Testis (tissue), 3 donors: ENCODE measurements around the gene ROBO1. TPM values are rescaled to one million over a fixed set of nuclear protein-coding genes. Genes with fewer than 3 reads are reported as not detected.

Source experiments
- DNase-seq: peaks from one replicate; pipeline ENCODE4 v3.0.0-alpha.2; 2019
- H3K27ac ChIP-seq, 2 donors: fragments of 200-600 bp; sonication (generic); one replicate each; pipeline ENCODE4 v1.5.1; 2019
- H3K27me3 ChIP-seq: fragments of 200-600 bp; sonication (generic); one replicate; pipeline ENCODE4 v1.5.1; 2019
- H3K36me3 ChIP-seq: fragments of 200-600 bp; sonication (generic); one replicate; pipeline ENCODE4 v1.5.1; 2017; ENCODE audit warnings: low read depth; ENCODE audit errors: missing control alignments
- H3K4me1 ChIP-seq: fragments of 200-600 bp; sonication (generic); one replicate; pipeline ENCODE4 v1.5.1; 2019
- H3K4me3 ChIP-seq, 2 donors: fragments of 200-600 bp; sonication (generic); one replicate each; pipeline ENCODE4 v1.5.1; 2017 to 2019
- H3K9me3 ChIP-seq: fragments of 200-600 bp; sonication (generic); one replicate; pipeline ENCODE4 v1.5.1; 2017
- CTCF ChIP-seq, 3 experiments: fragments of 450-650 bp in 2 of 3; fragments of 200-600 bp in 1 of 3; sonication (generic) in 1 of 3; IDR thresholded peaks; one replicate each; pipeline ENCODE4 v1.5.1; 2016 to 2019; ENCODE audit warnings: antibody characterized with exemption in 3 of 3, mild to moderate bottlenecking in 2 of 3, moderate library complexity in 1 of 3
- POLR2A ChIP-seq: fragments of 450-650 bp; IDR thresholded peaks from one replicate; pipeline ENCODE4 v1.6.1; 2017; ENCODE audit warnings: antibody characterized with exemption, mild to moderate bottlenecking, moderate library complexity
- WGBS, 2 donors: methylation state at CpG; one replicate each; pipeline ENCODE4 v1.1.5; 2018; 5-methylcytosine and 5-hydroxymethylcytosine counted together
- intact Hi-C: fragments of 100-400 bp; cut with DNase I; formaldehyde crosslinking; loops from one replicate; pipeline ENCODE4 v1.15.1; 2023; ENCODE audit warnings: low total_unique reads
- polyA plus RNA-seq: library from polyadenylated mRNA; stranded (reverse); fragments of 350-450 nt; fragmentation: Illumina TruSeq; extraction: RNeasy Lipid Tissue Mini Kit (QIAGEN cat#74804); gene quantifications from one replicate; pipeline ENCODE4 v1.2.3, GENCODE V29; 2014; ENCODE audit warnings: low read depth, low replicate concordance; ENCODE audit not compliant: insufficient read depth
- total RNA-seq, 2 donors: library from RNA; depleted of rRNA; stranded (reverse); fragments of >200 nt; gene quantifications; one replicate each; pipeline ENCODE4 v1.2.3, GENCODE V29; 2016

ROBO1 gene
- total and polyA plus RNA-seq, 3 donors from 2014 or later = 39.4 to 45.1 (median 42.6) TPM

DNA sequence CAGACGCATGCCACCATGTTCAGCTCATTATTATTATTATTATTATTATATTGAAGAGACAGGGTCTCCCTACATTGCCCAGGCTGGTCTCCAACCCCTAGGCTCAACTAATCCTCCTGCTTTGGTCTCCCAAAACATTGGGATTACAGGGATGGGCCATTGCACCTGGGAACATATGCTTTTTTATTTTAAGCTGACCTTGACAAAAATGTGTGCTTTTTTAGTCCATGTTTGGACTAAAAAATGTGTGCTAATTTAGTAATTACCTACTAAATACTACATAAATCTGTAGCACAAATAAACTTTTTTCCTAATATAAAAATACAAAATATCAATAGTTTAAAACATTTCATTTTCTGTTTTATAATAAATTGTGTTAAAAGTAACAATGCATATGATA, 693.2 kb downstream of the ROBO1 start:
- intact Hi-C loops = no loop called here
- no peaks in the 10 kb centered on the region for H3K36me3 ChIP-seq
- H3K9me3 ChIP-seq = no peaks in the 10 kb centered on the region
- 80 to 83% methylated on average over 1 of the region's 1 CpG for WGBS, 2 donors
- no peaks in the 10 kb centered on the region for H3K4me1 ChIP-seq
- DNase-seq = no peak
- no peak overlapping the region for H3K27ac ChIP-seq
- no peaks in the 10 kb centered on the region for H3K27me3 ChIP-seq
- TF ChIP-seq POLR2A (no peak), CTCF (IDR thresholded peaks at IDR 0.05) (no peak)
- H3K4me3 ChIP-seq = no peak overlapping the region

- H3K27ac ChIP-seq = no peak overlapping the region
- no peaks in the 10 kb centered on the region for H3K4me1 ChIP-seq
- no peak overlapping the region for H3K4me3 ChIP-seq
- DNase-seq = no peak
- no peak for TF ChIP-seq POLR2A
- TF ChIP-seq CTCF (IDR thresholded peaks at IDR 0.05) = no peak
- no peaks in the 10 kb centered on the region for H3K27me3 ChIP-seq
- H3K36me3 ChIP-seq = no peaks in the 10 kb centered on the region
- 53 to 80% methylated on average over 1 of the region's 1 CpG for WGBS, 2 donors
- no peaks in the 10 kb centered on the region for H3K9me3 ChIP-seq
- intact Hi-C loops = no loop called here
Observed at GRCh38 chr3:79067734-79068133, 700.1 kb downstream of the ROBO1 start.

DNA sequence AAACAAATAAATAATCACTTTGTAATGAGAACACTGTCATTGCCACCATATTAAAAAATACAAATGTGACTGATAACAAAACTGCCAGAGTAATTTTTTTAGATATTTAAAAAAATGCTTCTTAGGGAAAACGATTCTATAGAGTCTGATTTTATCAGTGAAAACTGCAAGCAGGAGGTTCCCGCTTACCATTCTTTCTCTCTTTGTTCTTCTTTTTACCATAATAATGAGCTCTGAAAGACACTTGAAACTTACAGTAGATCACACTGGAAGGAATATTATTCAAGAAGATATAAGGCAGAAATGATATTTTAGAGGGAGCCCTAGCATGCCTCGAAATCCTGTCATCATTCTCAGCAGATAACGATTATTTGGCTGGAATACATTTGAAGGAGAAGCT, 701.3 kb downstream of the ROBO1 start:
- TF ChIP-seq POLR2A = no peak
- no peak for TF ChIP-seq CTCF (IDR thresholded peaks at IDR 0.05)
- Histone ChIP-seq H3K27me3 (no peaks in the 10 kb centered on the region), H3K9me3 (no peaks in the 10 kb centered on the region), H3K36me3 (no peaks in the 10 kb centered on the region), H3K4me3 (no peak overlapping the region), H3K4me1 (no peaks in the 10 kb centered on the region), H3K27ac (no peak overlapping the region)
- no peak for DNase-seq
- intact Hi-C loops = no loop called here
- WGBS, 2 donors = 58 to 71% methylated on average over 4 of the region's 4 CpGs

- intact Hi-C loops = no loop called here
- 77 to 86% methylated on average over 2 of the region's 2 CpGs for WGBS, 2 donors
- no peaks in the 10 kb centered on the region for H3K4me1 ChIP-seq
- no peak for DNase-seq
- no peaks in the 10 kb centered on the region for H3K27me3 ChIP-seq
- TF ChIP-seq POLR2A (no peak), CTCF (IDR thresholded peaks at IDR 0.05) (no peak)
- no peak overlapping the region for H3K27ac ChIP-seq
- no peak overlapping the region for H3K4me3 ChIP-seq
- H3K9me3 ChIP-seq = no peaks in the 10 kb centered on the region
- no peaks in the 10 kb centered on the region for H3K36me3 ChIP-seq
Observed at GRCh38 chr3:79063624-79064023, 704.2 kb downstream of the ROBO1 start.

DNA sequence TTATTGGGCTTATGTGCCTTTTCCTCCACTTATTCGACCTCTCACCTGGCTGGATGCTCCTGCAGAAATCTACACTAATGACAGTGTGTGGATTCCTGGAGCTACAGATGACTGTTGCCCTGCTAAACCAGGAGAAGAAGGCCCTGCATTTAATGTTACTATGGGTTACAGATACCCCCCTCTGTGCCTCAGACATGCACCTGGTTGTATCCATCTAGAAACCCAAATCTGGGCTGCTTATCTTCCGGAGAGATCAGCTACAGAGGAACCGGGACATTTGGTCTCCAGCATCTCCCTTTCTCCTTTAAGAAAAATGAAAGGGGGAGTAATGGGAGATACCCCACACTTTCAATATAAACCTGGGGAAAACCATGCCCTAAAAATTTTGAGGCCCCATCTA, 710.0 kb downstream of the ROBO1 start:
- Histone ChIP-seq H3K36me3 (no peaks in the 10 kb centered on the region), H3K4me3 (no peak overlapping the region), H3K4me1 (no peaks in the 10 kb centered on the region), H3K27ac (no peak overlapping the region), H3K9me3 (no peaks in the 10 kb centered on the region), H3K27me3 (no peaks in the 10 kb centered on the region)
- 81 to 83% methylated on average over 3 of the region's 3 CpGs for WGBS, 2 donors
- TF ChIP-seq CTCF (IDR thresholded peaks at IDR 0.05) (no peak), POLR2A (no peak)
- no peak for DNase-seq
- intact Hi-C loops = no loop called here
